ENCODE results near the gene SCN2B.

The SCN2B gene

GRCh38 chr11:118210323-118210722, 33.9 kb upstream of the SCN2B start:
- TF ChIP-seq, protein P1, sequence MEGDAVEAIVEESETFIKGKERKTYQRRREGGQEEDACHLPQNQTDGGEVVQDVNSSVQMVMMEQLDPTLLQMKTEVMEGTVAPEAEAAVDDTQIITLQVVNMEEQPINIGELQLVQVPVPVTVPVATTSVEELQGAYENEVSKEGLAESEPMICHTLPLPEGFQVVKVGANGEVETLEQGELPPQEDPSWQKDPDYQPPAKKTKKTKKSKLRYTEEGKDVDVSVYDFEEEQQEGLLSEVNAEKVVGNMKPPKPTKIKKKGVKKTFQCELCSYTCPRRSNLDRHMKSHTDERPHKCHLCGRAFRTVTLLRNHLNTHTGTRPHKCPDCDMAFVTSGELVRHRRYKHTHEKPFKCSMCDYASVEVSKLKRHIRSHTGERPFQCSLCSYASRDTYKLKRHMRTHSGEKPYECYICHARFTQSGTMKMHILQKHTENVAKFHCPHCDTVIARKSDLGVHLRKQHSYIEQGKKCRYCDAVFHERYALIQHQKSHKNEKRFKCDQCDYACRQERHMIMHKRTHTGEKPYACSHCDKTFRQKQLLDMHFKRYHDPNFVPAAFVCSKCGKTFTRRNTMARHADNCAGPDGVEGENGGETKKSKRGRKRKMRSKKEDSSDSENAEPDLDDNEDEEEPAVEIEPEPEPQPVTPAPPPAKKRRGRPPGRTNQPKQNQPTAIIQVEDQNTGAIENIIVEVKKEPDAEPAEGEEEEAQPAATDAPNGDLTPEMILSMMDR (IDR thresholded peaks at IDR 0.05; ENCODE audit: extremely low read depth, insufficient read depth, missing control alignments): no peak
- in situ Hi-C loops (cut with MboI; ENCODE audit: low pct_unique_long_range_greater_than_20kb, low sequenced_read_pairs, unreplicated experiment): no loop called here
- no peak for DNase-seq (ENCODE audit: low spot score)

DNA sequence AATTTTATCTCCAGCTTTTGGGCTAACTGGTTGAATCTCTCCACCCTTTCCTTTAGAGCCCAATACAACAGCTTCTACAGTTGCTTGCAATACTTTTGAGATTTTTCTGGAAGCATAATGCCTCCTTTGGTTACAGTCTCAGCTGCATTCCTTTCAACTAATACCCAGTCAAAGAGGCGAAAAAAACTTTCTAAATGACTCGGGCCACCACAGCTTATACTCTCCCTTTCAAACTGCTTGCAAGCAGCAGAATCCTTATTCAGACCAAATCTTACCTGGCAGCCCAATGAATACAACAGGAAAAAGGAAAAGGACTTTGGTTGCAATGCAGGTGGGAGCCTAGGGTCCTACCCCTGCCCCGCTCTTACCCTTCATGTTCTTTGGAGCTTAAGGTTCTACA, 32.6 kb upstream of the SCN2B start:
- no peak for DNase-seq (ENCODE audit: low spot score)
- in situ Hi-C loops (cut with MboI; ENCODE audit: low pct_unique_long_range_greater_than_20kb, low sequenced_read_pairs, unreplicated experiment): no loop called here
- TF ChIP-seq, protein P1 (IDR thresholded peaks at IDR 0.05; ENCODE audit: extremely low read depth, insufficient read depth, missing control alignments): no peak

GRCh38 chr11:118207079-118207478, 30.6 kb upstream of the SCN2B start:
- in situ Hi-C loops (cut with MboI; ENCODE audit: low pct_unique_long_range_greater_than_20kb, low sequenced_read_pairs, unreplicated experiment): no loop called here
- no peak for DNase-seq (ENCODE audit: low spot score)
- TF ChIP-seq, protein P1 (IDR thresholded peaks at IDR 0.05; ENCODE audit: extremely low read depth, insufficient read depth, missing control alignments): no peak

DNA sequence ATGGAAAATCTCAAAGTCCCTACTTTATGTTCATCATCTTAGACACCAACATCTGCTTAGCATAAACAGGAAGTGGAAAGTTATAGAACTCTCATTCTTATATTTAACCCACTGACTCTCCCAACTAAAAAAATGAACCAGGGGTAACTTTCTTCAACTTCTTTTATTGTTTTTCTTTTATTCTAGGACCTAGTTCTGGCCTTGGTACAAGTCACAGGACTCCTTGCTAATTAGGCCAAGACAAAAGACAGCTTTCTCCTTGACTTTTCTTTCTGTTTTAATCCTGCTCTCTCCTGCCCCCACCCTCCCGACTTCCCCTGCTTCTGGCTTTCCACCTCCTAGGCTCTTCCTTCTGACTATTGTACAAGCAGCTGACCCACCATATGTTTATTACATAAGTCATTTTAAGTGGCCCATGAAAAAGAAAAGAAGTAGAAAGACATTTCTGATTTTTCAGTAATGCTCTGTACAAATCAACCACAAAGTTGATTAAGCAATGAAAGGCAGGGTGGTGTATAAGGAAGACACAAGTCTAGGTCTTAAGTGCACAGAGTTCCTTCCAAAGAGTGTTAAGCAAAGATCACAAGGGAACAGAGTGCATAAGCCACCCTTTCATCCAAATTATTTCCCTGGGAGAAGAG, 30.1 kb upstream of the SCN2B start:
- in situ Hi-C loops (cut with MboI; ENCODE audit: low pct_unique_long_range_greater_than_20kb, low sequenced_read_pairs, unreplicated experiment): no loop called here
- no peak for DNase-seq (ENCODE audit: low spot score)
- TF ChIP-seq, protein P1 (IDR thresholded peaks at IDR 0.05; ENCODE audit: extremely low read depth, insufficient read depth, missing control alignments): no peak

DNA sequence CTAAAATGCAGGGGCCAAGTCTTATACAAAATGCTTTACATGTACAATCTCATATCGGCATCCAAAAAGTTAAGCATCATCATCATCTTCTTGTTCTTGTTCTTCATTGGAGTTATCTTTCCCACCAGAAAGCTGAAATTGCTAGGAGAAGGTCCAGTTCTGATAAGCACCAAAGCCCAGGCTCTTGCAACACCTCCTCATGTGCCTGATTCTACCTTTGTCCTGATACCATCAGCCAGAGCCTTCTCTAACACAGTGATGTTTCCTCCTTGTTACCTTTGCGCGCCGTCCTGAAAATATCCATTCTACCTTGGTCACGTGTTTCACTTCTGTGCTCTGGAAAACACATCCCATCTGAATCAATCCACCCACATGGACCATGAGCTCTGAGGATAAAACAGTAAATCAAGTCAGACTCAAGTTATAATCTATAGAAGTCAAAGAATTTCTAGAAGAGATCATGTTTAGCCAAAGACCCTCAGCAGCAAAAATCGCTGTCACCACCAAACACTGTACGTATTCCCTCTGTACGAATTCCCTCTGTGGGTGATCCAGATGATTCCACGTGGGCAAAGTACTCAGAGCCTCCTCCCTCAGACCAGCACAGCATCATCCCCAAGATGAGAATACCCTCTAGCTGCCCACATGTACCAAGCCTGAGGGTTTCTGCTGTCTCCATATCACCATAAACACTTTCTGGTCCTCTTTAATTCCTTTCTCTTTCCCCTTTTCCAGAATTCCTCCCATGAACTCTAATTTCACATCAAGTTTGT, 29.4 kb upstream of the SCN2B start:
- in situ Hi-C loops (cut with MboI; ENCODE audit: low pct_unique_long_range_greater_than_20kb, low sequenced_read_pairs, unreplicated experiment): no loop called here
- TF ChIP-seq, protein P1 (IDR thresholded peaks at IDR 0.05; ENCODE audit: extremely low read depth, insufficient read depth, missing control alignments): no peak
- no peak for DNase-seq (ENCODE audit: low spot score)

DNA sequence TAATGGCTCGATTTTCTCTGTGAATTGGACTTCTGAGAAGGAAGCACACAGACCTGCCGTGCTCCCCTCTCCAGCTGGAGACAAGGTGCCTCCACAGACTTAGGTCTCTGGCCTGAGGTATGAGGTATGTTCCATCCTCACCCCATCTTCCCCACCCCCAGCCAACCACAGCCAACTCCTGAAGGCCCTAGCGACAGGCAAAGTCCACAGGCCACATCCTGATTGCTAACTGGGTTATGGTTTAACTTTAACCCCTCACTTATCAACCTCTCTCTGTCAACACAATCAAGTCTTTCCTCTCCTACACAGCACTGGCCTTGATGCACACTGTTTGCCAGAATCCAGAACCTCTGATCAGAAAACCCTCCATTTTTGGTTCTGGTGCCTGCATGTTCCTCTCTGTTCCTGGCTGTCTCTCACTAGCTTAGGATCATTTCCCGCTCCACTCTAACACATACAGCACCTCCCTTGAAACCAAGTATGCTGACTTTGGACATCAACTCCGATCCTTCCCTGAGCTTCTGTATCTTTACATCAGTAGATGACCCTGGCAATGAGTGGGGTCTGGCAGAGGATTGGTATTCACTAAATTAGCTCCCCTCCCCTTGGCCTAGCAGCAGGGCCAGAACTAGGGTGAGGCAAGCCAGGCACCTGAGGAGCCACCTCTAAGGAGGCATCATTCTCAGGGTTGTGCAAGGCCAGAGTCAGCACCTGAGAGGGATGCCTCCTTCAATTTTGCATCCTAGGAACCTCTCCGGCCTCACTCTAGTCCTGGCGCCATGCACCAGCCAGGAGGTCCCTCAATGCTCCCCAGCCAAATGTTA, 26.4 kb upstream of the SCN2B start:
- TF ChIP-seq, protein P1 (IDR thresholded peaks at IDR 0.05; ENCODE audit: extremely low read depth, insufficient read depth, missing control alignments): no peak
- DNase-seq (ENCODE audit: low spot score): no peak
- in situ Hi-C loops (cut with MboI; ENCODE audit: low pct_unique_long_range_greater_than_20kb, low sequenced_read_pairs, unreplicated experiment): no loop called here
